ENCODE results near the gene ARFGEF3. TPM values are rescaled to one million over a fixed set of nuclear protein-coding genes. Genes with fewer than 3 reads are reported as not detected.

ARFGEF3 gene
- total RNA-seq, 2 donors from 2014 or later: 1.1 to 1.4 TPM

DNA sequence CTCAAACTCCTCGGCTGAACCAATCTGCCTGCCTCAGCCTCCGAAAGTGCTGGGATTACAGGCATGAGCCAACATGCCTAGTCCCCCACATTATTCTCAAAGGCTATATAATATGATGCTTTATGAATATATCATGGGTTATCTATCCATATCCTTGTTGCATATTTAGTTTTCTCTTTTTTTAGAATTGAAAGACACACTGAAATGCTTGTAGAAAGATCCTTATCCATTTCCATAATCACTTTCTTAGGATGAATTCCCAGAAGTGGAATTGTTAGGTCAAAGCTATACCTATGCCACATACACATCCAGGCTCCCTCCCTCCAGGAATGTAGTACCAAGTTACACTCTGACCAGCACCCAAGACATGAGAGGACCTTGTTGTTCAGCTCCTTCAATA, 2.5 kb upstream of the ARFGEF3 start:
- no peaks in the 10 kb centered on the region for H3K27me3 ChIP-seq (replicated peaks; ENCODE audit: insufficient read depth)

DNA sequence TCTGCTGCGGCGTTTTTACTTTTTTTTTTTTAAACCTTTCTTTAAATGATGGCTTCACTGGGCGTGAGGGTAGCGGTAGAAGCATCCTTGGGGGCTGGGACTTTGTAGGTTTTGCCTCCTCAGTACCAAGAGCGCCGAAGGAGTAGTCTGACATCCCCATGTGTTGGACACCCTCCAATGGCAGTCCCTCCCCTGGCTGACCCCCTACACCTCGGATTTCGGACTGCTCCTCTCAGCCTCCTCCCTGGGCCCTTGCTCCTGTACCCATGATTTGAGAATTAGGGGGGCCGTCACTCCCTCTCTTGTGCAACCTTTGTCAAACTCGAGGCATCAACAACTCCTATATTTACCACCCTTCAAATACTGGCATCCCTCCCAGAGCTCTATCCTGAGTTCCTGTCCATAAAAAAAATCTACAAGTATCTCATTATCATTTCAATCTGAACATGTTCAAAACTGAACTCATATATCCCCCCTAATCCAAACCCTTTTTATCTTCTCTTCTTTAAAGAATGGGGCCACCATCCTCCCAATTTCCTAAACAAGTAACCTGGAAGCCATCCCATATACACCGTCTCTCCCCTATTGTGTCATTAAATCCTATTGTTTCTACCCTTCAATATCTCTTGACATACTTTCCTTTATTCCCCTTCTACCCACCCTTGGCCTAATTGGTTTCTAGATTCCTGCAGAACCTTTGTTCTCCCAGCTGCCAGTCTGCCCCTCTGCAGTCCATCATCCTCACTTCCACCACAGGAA, 1.2 kb upstream of the ARFGEF3 start:
- no peak overlapping the region for H3K27ac ChIP-seq
- no peak overlapping the region for H3K4me3 ChIP-seq
- peaks cover 3 to 13% of the 10 kb centered on the region in 2 donors for H3K4me1 ChIP-seq (ENCODE audit: control insufficient read depth in 1 of 2, low read depth in 2 of 2)
- TF ChIP-seq, protein P1, sequence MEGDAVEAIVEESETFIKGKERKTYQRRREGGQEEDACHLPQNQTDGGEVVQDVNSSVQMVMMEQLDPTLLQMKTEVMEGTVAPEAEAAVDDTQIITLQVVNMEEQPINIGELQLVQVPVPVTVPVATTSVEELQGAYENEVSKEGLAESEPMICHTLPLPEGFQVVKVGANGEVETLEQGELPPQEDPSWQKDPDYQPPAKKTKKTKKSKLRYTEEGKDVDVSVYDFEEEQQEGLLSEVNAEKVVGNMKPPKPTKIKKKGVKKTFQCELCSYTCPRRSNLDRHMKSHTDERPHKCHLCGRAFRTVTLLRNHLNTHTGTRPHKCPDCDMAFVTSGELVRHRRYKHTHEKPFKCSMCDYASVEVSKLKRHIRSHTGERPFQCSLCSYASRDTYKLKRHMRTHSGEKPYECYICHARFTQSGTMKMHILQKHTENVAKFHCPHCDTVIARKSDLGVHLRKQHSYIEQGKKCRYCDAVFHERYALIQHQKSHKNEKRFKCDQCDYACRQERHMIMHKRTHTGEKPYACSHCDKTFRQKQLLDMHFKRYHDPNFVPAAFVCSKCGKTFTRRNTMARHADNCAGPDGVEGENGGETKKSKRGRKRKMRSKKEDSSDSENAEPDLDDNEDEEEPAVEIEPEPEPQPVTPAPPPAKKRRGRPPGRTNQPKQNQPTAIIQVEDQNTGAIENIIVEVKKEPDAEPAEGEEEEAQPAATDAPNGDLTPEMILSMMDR (IDR thresholded peaks at IDR 0.05): no peak
- ATAC-seq (ENCODE audit: insufficient number of reproducible peaks, low FRiP score, low read depth) (no peak), DNase-seq (ENCODE audit: low spot score) (no peak)
- no peaks in the 10 kb centered on the region for H3K9me3 ChIP-seq
- no peaks in the 10 kb centered on the region for H3K27me3 ChIP-seq (replicated peaks; ENCODE audit: insufficient read depth)
- H3K36me3 ChIP-seq: no peaks in the 10 kb centered on the region

More for the DNA sequence above, 2.5 kb upstream of the ARFGEF3 start:
- ATAC-seq (ENCODE audit: insufficient number of reproducible peaks, low FRiP score, low read depth) (no peak), DNase-seq (ENCODE audit: low spot score) (no peak)
- no peak overlapping the region for H3K4me3 ChIP-seq
- H3K9me3 ChIP-seq: no peaks in the 10 kb centered on the region
- TF ChIP-seq, protein P1 (IDR thresholded peaks at IDR 0.05): no peak
- H3K4me1 ChIP-seq (ENCODE audit: control insufficient read depth in 1 of 2, low read depth in 2 of 2): peaks cover 3 to 13% of the 10 kb centered on the region in 2 donors
- H3K27ac ChIP-seq: no peak overlapping the region
- H3K36me3 ChIP-seq: no peaks in the 10 kb centered on the region

DNA sequence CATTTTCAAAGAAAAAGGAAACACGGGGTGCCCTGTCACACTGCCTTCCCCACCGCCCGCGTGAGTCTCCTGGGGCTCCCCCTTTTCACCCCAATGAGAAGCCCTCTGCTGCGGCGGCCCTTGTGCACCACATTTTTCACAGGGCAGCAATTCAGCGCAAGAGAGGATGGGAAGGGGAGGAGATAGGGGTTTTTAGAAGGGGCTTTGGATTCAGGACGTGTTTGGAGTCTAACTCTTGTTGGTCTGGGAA, 726 bp upstream of the ARFGEF3 start:
- ATAC-seq (ENCODE audit: insufficient number of reproducible peaks, low FRiP score, low read depth) (no peak), DNase-seq (ENCODE audit: low spot score) (no peak)
- TF ChIP-seq, protein P1 (IDR thresholded peaks at IDR 0.05): no peak
- Histone ChIP-seq H3K36me3 (no peaks in the 10 kb centered on the region), H3K27ac (no peak overlapping the region), H3K9me3 (no peaks in the 10 kb centered on the region), H3K4me3 (peak overlapping the region; percentile 82), H3K27me3 (replicated peaks; ENCODE audit: insufficient read depth) (no peaks in the 10 kb centered on the region), H3K4me1 (ENCODE audit: control insufficient read depth in 1 of 2, low read depth in 2 of 2) (peaks cover 3 to 13% of the 10 kb centered on the region in 2 donors)

DNA sequence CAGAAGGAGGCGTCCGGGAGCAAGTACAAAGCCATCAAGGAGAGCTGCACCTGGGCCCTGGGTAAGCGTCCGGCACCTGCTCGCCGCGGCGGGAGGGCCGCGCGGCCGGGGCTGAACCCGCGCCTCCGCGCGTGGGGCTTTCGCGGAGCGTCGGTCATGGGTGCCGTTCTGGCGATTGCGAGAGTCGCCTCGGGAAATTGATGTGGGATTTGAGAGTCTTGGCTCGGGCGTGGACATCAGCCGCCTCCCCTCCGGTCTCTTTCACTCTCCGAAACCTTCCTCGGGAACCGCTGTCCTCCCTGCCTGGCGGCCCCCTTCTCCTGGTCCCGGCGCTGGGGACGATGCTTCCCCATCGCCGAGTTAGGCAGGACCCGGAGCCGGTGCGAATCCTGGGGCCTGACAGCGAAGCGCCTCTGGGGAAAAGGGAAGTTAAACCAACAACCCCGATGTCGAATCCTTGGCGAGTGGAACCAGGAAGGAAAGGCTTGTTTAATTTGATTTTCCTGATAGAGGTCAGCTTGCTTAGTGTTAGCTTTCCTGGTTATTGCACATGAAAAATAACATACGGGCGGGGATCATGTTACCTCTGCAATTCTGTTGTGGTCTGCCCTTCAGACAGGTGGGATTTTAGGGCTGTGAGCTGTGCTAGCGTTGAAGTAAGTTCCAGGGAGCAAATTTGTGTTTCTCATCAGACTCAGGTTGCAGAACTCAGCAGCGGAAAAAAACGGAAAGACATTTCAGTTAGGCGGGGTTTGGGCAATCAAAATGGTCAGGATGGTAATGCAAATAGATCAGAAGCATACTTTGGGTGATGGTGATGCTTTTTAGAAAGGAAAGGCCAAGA, 594 bp downstream of the ARFGEF3 start:
- TF ChIP-seq, protein P1 (IDR thresholded peaks at IDR 0.05): no peak
- H3K4me3 ChIP-seq: peak overlapping the region; percentile 82
- no peaks in the 10 kb centered on the region for H3K27me3 ChIP-seq (replicated peaks; ENCODE audit: insufficient read depth)
- peaks cover 3 to 13% of the 10 kb centered on the region in 2 donors for H3K4me1 ChIP-seq (ENCODE audit: control insufficient read depth in 1 of 2, low read depth in 2 of 2)
- H3K36me3 ChIP-seq: no peaks in the 10 kb centered on the region
- ATAC-seq (ENCODE audit: insufficient number of reproducible peaks, low FRiP score, low read depth) (no peak), DNase-seq (ENCODE audit: low spot score) (no peak)
- no peak overlapping the region for H3K27ac ChIP-seq
- no peaks in the 10 kb centered on the region for H3K9me3 ChIP-seq

DNA sequence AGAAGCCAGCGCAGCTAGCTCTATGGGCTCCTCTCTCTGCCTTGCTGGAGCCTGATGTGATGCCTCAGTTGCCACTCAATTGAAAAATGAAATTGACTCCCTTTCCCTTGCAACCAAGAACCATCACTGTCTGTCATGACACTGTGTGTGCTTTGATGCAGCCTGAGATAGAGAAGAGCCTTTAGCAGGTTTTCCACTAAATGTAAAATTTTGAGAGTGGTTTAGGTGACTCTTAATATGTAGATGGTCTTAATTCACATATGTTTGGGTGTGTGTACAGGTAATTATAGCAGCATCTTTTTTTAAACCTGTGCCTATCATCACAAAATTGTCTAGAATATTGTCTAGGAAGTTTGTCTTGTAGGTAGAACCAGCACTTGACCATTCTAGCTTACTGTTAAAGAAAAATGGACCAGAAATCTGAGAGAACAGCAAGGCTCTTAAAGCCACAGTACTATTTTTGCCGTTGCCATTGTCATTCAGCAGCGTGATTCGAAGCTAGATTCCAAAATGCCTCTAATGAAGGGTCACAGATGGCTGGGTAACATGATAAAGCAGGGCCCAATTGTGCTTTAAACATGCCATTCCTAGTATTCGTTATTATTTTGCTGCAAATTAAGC, 1.3 kb downstream of the ARFGEF3 start:
- Histone ChIP-seq H3K4me1 (ENCODE audit: control insufficient read depth in 1 of 2, low read depth in 2 of 2) (peaks cover 3 to 13% of the 10 kb centered on the region in 2 donors), H3K9me3 (no peaks in the 10 kb centered on the region), H3K4me3 (no peak overlapping the region), H3K36me3 (no peaks in the 10 kb centered on the region), H3K27ac (no peak overlapping the region), H3K27me3 (replicated peaks; ENCODE audit: insufficient read depth) (no peaks in the 10 kb centered on the region)
- ATAC-seq (ENCODE audit: insufficient number of reproducible peaks, low FRiP score, low read depth) (no peak), DNase-seq (ENCODE audit: low spot score) (no peak)
- TF ChIP-seq, protein P1 (IDR thresholded peaks at IDR 0.05): no peak

All from thoracic aorta (tissue), 2 donors.